GM21529 (cell line): Measurements from ENCODE around the gene ATG4D.

Experiments used
- ATAC-seq: cut with Tn5 transposase; IDR thresholded peaks from one replicate; pipeline ENCODE4 v1.9.1; 2021; ENCODE audit not compliant: unreplicated experiment

ATG4D gene

GRCh38 chr19:10543420-10544241 is at the start of gene ATG4D:
Gene ATG4D, plus strand, starts transcription at chr19:10543904. Its CDS starts 187 bp downstream, at chr19:10544091.
- no peak for ATAC-seq

GRCh38 chr19:10497371-10497770 is 46.3 kb upstream of the ATG4D start:
- no peak for ATAC-seq

- no peak for ATAC-seq
These were observed 44.0 kb upstream of the ATG4D start for GRCh38 chr19:10499550-10500246.

- no peak for ATAC-seq
These were observed 43.5 kb upstream of the ATG4D start for GRCh38 chr19:10500247-10500592.

GRCh38 chr19:10501971-10502523 is 41.7 kb upstream of the ATG4D start:
- ATAC-seq: peak; percentile 41

- peak; percentile 76 for ATAC-seq
These were observed 41.1 kb upstream of the ATG4D start for GRCh38 chr19:10502524-10503001.

GRCh38 chr19:10503002-10503789 is 40.5 kb upstream of the ATG4D start, which contains the start of gene KEAP1:
Gene KEAP1, minus strand, starts transcription at chr19:10503356. Its CDS starts 3,323 bp downstream, at chr19:10500033.
- ATAC-seq: peak; percentile 20

GRCh38 chr19:10505583-10506229 is 38.0 kb upstream of the ATG4D start:
- ATAC-seq: no peak

- ATAC-seq: no peak
These were observed 35.7 kb upstream of the ATG4D start for GRCh38 chr19:10508036-10508435.

- ATAC-seq: no peak
These were observed 35.0 kb upstream of the ATG4D start for GRCh38 chr19:10508707-10509106.

- no peak for ATAC-seq
These were observed 33.4 kb upstream of the ATG4D start for GRCh38 chr19:10510301-10510802.

- ATAC-seq: no peak
These were observed 30.5 kb upstream of the ATG4D start for GRCh38 chr19:10513223-10513622.

GRCh38 chr19:10514211-10515145 is 29.2 kb upstream of the ATG4D start:
- no peak for ATAC-seq

- ATAC-seq: no peak
These were observed 27.7 kb upstream of the ATG4D start for GRCh38 chr19:10516064-10516385.

GRCh38 chr19:10516671-10517286 is 26.9 kb upstream of the ATG4D start:
- no peak for ATAC-seq

- ATAC-seq: no peak
These were observed 26.3 kb upstream of the ATG4D start, which contains the start of gene S1PR5 for GRCh38 chr19:10517361-10517759. Gene S1PR5, minus strand, starts transcription at chr19:10517447. Its CDS starts 2,436 bp downstream, at chr19:10515011.

GRCh38 chr19:10517760-10518443 is 25.8 kb upstream of the ATG4D start:
- no peak for ATAC-seq
